GM12873 (cell line): ENCODE data around the gene ZNF814.

ENCODE experiments used
- TF ChIP-seq, protein P1 (sequence below): IDR thresholded peaks from 2 replicates; pipeline ENCODE4 v1.5.1; 2012; ENCODE audit warnings: low read depth, mild to moderate bottlenecking, moderate library complexity, low read length, control low read depth; ENCODE audit not compliant: insufficient read depth; ENCODE audit errors: missing control alignments

Gene ZNF814

DNA sequence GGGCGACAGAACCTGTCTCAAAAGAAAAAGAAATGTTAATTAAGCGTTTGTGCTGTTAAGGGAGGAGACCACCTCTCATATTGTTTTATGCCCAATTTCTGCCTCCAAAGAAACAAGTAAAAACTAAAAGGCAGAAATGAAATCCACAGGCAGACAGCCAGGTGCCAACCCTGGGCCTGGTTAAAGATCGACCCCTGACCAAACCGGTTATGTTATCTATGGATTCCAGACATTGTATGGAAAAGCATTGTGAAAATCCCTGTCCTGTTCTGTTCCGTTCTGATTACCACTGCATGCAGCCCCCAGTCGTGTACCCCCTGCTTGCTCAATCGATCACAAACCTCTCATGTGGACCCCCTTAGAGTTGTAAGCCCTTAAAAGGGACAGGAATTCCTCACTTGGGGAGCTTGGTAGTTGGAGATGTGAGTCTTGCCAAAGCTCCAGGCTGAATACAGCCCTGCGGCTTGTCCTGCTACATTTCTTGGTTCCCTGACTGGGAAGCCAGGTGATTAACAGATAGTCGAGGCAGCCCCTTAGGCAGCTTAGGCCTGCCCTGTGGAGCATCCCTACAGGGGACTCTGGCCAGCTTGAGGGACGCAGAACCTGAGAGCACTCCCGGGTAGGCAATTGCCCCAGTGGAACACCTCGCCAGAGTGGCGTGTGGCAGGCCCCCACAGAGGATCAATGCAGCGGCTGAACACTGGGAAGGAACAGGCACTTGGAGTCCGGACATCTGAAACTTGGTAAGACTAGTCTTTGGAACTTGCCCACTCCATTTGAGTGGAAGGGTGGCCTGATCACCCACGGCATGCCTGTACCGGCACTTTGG is 73.4 kb downstream of the ZNF814 start:
- TF ChIP-seq, protein P1, sequence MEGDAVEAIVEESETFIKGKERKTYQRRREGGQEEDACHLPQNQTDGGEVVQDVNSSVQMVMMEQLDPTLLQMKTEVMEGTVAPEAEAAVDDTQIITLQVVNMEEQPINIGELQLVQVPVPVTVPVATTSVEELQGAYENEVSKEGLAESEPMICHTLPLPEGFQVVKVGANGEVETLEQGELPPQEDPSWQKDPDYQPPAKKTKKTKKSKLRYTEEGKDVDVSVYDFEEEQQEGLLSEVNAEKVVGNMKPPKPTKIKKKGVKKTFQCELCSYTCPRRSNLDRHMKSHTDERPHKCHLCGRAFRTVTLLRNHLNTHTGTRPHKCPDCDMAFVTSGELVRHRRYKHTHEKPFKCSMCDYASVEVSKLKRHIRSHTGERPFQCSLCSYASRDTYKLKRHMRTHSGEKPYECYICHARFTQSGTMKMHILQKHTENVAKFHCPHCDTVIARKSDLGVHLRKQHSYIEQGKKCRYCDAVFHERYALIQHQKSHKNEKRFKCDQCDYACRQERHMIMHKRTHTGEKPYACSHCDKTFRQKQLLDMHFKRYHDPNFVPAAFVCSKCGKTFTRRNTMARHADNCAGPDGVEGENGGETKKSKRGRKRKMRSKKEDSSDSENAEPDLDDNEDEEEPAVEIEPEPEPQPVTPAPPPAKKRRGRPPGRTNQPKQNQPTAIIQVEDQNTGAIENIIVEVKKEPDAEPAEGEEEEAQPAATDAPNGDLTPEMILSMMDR, result no peak

DNA sequence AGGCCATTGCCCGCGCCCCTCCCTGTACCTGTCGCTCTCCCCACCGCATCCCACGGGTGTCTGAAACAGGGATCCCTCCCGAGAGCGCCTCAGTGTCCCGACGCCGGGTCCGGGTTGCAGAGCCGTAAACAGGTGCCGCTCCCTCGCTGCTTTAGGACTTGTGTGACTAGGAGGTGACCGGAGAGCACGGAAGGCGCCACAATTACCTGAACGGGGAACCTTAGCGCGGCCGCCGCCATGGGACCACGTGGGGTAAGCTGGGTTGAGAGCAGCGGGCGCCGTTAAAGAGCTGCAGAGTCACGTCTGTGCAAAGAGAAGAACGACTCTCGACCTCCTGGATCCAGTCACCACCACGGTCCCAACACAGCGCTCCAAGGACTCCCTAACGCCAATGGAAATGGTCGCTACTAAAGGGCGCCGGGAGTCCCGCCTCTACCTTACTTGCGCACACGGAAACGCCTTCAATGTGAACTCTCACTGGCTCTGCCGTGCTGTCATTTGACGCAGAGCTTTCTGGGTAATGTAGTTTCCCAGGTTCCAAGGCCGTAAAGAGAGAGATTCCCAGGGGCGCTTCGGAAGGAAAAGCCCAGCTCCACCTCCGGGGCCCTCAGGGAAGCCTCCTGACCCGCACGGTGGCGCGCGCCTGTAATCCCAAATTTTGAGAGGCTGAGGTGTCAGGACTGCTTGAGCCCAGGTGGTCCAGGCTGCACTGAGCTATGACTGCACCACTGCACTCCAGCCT is 74.2 kb downstream of the ZNF814 start, which contains the start of gene ZNF552:
TSS of gene ZNF552 (minus strand) at position 409 of the 742 bp plus-strand sequence. CDS start at position 239, 170 bp downstream.
- TF ChIP-seq, protein P1, result no peak

DNA sequence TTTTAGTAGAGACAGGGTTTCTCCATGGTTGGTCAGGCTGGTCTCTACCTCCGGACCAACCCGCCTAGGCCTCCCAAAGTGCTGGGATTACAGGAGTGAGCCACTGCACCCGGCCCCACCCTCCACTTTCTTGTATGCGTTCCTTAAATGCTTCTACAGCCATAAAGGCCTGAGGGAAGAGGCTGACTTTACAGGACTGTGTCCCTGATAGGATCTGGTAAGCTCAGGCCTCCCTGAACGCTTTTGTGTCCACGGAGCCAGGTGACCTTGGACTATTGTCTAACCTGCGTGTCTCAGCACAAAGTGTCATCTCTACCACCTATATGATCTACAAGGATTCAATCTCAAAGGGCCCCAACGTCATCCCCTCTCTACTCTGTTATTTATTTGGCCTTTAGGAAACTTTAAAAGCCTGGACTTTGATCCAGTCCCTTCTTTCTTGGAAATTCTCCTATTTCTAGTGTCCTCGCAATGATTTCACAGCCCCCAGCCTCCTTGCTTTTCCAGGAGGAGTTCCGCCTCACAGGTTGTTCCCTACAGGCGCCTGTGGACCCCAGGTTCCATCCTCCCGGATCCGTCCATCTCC is 74.8 kb downstream of the ZNF814 start:
- TF ChIP-seq, protein P1, result no peak

DNA sequence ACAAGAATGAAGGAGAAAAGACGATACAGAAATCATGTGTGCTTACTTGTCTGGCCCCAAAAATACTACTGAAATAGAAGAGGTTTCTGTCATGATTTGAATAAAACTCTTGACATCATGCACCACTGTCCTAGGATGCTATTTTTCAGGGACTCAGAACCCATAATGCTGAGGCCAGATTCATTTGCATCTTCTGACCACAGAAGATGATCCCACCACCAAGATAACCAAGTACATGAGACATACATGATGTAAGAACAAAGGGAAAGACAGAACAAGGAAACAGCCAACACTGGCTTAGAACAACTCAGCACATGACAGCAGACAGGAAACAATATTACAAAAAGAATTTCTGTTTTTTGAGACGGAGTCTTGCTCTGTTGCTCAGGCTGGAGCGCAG is 76.6 kb downstream of the ZNF814 start:
- TF ChIP-seq, protein P1, result no peak

DNA sequence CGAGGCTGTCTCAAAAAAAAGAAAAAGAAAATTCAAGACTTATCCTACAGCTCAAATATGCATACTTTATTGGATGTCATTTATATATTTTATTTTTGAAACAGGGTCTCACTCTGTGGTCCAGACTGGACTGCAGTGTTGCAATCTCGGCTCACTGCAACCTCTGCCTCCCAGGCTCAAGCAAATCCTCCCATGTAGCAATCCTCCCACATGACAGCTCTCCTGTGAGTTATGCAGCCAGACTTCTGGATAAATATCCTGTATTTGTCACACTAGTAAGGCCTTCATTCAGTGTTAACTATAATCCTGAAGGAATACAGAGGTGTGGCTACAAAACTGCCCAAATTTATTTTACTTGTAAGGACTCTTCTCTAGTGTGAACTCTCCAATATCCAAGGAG is 81.3 kb downstream of the ZNF814 start:
- TF ChIP-seq, protein P1, result no peak

DNA sequence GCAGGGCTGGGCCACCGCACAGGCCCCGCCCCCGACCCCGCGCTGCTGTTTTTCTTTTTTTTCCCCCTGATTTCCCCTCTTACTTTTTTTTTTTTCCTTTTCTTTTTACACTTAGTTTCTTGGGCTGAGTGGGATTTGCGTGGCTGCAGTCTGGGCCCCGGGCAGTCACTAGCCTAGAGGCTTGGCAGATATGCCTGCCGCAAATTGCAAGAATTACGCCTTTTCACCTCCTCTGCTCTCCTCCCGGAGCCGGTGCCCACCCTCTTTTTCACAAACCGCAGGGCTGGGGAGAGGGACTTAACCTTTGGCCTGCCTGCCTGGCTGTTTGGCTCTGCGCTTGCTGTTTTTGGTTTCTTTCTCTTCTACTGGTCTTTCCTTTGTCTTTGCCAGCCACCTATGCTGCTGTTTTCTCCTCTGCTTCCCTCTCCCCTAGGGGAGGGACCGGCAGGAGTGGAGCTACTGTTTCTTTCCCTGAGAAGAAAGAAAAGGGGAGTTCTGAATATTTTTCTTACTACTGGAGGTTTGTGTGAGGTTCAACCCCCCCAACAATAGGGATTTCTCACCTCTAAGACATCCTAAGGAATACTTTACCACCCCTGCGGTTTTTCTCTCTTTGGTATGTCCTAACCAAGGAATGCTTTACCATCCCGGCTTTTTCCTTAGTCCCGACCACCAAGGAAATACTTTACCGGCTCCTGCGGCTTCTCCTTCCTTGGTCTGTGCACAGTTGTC is 85.1 kb downstream of the ZNF814 start:
- TF ChIP-seq, protein P1, result no peak
